ENCODE results near the gene PCBP3. TPM values are rescaled to one million over a fixed set of nuclear protein-coding genes. Genes with fewer than 3 reads are reported as not detected.

The PCBP3 gene
- total RNA-seq, 2 donors from 2014 or later = 2.6 to 7.4 TPM

DNA sequence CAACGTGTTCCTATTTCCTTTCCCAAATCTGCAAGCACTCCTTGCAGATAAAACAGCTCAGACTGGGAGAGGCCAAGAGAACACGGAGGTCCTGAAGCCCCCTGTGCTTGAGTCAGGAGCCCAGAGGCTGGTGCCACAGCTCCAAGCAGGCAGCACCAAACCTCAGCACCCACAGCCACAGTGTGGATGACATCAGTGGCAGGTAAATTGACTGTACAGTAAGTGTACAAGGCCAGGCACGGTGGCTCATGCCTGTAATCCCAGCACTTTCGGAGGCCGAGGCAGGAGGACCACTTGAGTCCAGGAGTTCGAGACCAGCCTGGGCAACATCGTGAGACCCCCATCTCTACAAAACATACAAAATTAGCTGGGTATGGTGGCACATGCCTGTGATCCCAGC, 336.1 kb downstream of the PCBP3 start:
- DNase-seq (ENCODE audit: low spot score) = no peak
- intact Hi-C loops (cut with DNase I) = no loop called here

DNA sequence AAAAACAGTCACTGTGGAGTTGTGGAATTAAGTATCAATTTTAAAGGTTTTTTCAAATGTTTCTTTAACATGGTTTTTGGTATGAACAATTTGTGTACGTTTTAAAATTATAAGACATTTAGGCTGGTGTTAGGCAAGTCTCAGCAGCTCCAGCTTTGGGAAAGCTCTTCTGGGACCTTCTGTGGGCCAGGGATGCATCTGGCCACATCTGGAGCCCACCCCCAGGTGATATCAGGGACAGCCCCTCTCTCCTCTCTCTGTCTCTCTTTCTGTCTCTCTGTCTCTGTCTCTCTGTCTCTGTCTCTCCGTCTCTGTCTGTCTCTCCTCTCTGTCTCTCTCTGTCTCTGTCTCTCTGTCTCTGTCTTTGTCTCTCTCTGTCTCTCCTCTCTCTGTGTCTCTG, 336.7 kb downstream of the PCBP3 start:
- intact Hi-C loops (cut with DNase I) = no loop called here
- no peak for DNase-seq (ENCODE audit: low spot score)

GRCh38 chr21:45980697-45981096, 337.2 kb downstream of the PCBP3 start:
- DNase-seq (ENCODE audit: low spot score) = no peak
- intact Hi-C loops (cut with DNase I) = no loop called here

DNA sequence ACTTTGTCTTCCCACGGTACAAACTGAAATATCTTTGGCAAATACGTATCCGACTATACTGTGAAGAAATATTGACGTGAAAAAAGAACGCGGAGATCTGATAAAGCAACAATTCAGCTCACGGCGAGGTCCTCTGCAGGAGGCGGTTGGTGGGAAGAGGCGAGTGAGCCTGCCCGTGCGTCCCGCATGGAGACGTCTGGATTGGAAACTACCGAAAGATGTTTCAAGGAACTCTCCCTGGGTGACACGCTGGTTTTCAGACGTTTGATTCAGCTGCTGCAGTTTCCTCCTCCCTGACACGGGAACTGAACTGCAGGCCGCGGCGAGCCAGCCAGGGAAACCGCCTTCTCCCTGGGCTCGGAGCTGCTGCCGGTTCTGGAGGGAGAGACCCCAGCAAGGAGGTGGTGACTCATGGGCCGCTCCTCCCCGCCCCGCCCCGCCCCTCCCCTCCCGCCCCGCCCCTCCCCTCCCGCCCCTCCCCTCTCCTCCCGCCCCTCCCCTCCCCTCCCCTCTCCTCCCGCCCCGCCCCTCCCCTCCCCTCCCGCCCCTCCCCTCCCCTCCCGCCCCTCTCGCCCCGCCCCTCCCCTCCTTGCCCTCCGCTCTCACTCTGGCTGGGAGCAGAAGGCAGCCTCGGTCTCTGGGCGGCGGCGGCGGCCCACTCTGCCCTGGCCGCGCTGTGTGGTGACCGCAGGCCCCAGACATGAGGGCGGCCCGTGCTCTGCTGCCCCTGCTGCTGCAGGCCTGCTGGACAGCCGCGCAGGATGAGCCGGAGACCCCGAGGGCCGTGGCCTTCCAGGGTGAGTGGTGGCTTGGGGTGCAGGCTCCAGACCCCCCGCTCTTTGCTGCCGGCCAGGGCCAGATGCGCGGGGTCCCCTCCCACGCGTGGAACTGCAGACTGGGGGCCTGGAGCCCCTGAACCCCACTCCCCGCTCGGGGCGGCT, 337.9 kb downstream of the PCBP3 start, which contains the start of gene COL6A1:
Gene COL6A1, plus strand, starts transcription at position 620 of the 941 bp plus-strand sequence. Its CDS starts 81 bp downstream, at position 701.
- DNase-seq (ENCODE audit: low spot score) = peak; percentile 96
- intact Hi-C loops (cut with DNase I) = no loop called here

- intact Hi-C loops (cut with DNase I) = no loop called here
- no peak for DNase-seq (ENCODE audit: low spot score)
These were observed 338.7 kb downstream of the PCBP3 start for GRCh38 chr21:45982092-45982757.

DNA sequence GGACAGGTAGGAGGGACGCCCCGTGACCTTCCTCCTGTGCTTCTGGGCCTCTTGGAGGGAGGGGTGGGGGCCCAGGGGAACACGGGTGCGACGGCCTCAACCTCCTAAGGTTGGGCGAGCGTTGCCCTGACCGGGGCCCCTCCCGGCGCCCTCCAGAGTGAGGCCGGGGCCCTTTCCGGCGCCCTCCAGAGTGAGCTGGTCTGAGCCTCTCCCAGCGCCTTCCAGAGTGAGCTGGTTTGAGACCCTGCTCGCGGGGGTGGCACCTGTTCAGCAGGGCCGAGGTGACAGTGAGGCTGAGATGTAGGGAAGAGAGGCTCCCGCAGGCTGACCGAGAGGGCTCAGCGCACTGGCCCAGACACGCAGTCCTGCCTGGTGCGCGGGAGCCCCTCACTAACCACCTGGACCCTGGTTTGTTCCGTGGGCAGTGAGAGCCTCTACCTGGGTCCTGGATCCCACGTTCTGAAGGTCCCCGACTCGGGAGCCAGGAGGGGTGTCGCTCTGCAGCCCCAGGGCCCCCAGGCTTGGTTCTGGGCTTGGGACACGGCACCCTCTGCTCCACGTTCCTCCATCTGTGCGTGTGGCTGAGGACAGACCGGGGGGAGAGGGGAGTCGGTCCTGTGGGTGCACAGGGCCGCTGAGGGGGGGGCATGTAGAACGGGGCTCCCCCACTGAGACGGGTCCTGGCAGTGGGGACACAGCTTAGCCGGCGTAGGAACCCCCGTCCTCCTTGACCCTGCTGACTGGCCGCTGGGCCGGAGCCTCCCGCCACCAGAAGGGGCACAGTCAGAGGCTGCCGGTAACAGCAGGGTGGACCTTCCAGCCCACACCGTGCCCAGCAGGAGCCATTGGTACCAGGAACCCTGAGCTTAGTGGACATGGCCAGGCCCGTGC, 339.5 kb downstream of the PCBP3 start:
- DNase-seq (ENCODE audit: low spot score) = no peak
- intact Hi-C loops (cut with DNase I) = no loop called here

GRCh38 chr21:45983649-45983965, 340.1 kb downstream of the PCBP3 start:
- intact Hi-C loops (cut with DNase I) = no loop called here
- no peak for DNase-seq (ENCODE audit: low spot score)

DNA sequence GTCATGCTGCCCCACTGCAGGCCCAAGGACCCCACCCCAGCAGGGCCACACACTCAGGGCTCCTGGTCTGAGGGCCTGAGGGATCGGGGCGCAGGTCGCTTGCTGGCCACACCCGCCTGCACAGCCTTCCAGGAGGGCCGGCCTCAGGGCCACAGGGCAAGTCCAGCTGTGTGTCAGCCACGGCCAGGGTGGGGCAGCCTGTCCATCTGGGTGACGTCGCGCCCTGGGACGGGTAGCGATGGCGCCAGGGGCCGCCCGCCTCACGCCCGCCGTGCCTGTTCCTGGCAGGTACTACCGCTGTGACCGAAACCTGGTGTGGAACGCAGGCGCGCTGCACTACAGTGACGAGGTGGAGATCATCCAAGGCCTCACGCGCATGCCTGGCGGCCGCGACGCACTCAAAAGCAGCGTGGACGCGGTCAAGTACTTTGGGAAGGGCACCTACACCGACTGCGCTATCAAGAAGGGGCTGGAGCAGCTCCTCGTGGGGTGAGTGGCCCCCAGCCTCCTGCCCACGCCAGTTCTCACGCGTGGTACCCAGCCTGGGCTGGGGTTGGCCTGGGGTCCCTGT, 340.5 kb downstream of the PCBP3 start:
- intact Hi-C loops (cut with DNase I) = no loop called here
- DNase-seq (ENCODE audit: low spot score) = peak; percentile 90

DNA sequence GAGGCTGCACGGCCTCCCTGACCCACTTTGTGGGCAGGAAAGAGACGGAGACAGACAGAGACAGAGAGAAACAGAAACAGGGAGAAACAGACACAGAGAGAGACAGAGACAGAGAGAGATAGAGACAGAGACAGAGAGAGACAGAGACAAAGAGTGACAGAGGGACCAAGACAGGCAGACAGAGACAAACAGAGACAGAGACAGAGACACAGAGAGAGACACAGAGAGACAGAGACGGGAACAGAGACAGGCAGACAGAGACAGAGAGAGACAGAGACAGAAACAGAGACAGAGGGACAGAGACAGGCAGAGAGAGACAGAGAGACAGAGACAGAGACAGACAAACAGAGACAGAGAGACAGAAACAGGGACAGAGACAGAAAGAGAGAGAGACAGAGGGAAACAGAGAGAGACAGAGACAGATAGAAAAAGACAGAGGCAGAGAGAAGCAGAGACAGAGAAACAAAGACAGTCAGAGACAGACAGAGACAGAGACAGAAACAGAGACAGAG, 341.1 kb downstream of the PCBP3 start:
- intact Hi-C loops (cut with DNase I) = no loop called here
- no peak for DNase-seq (ENCODE audit: low spot score)

GRCh38 chr21:45985471-45986315, 342.2 kb downstream of the PCBP3 start:
- intact Hi-C loops (cut with DNase I) = no loop called here
- DNase-seq (ENCODE audit: low spot score) = peak; percentile 78

DNA sequence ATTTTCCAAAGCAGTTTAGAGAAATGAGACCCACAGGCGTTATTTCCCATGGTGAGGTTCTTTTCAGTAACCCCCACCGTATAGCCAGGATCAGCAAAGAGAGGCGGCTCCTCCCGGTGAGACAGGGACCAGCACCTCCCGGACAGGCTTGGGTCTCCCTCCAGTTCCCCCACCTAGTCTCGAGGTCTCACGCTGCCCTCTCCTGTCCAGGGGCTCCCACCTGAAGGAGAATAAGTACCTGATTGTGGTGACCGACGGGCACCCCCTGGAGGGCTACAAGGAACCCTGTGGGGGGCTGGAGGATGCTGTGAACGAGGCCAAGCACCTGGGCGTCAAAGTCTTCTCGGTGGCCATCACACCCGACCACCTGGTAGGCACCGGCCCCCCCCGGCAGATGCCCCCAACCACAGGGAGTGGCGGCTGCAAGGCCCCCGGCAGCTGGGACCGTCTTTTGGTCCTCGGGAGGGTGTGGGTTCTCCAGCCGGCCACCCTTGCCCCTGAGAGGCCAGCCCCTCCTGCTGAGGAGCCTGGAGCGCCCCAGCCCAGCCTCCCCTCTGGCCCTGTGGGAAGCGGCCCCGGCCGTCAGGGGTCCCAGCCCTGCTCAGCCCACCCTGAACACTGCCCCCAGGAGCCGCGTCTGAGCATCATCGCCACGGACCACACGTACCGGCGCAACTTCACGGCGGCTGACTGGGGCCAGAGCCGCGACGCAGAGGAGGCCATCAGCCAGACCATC, 343.0 kb downstream of the PCBP3 start:
- peak; percentile 67 for DNase-seq (ENCODE audit: low spot score)
- intact Hi-C loops (cut with DNase I) = no loop called here

DNA sequence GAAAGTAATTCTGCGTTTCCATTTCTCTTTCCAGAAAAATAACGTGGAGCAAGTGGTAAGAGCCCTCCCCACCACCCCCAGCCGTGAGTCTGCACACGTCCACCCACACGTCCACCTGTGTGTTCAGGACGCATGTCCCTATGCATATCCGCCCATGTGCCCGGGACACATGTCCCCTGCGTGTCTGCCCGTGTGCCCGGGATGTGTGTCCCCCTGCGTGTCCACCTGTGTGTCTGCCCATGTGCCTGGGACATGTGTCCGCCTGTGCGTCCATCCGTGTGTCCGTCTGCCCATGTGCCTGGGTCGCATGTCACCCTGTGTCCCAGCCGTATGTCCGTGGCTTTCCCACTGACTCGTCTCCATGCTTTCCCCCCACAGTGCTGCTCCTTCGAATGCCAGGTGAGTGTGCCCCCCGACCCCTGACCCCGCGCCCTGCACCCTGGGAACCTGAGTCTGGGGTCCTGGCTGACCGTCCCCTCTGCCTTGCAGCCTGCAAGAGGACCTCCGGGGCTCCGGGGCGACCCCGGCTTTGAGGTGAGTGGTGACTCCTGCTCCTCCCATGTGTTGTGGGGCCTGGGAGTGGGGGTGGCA, 343.7 kb downstream of the PCBP3 start:
- peak; percentile 80 for DNase-seq (ENCODE audit: low spot score)
- intact Hi-C loops (cut with DNase I) = no loop called here

DNA sequence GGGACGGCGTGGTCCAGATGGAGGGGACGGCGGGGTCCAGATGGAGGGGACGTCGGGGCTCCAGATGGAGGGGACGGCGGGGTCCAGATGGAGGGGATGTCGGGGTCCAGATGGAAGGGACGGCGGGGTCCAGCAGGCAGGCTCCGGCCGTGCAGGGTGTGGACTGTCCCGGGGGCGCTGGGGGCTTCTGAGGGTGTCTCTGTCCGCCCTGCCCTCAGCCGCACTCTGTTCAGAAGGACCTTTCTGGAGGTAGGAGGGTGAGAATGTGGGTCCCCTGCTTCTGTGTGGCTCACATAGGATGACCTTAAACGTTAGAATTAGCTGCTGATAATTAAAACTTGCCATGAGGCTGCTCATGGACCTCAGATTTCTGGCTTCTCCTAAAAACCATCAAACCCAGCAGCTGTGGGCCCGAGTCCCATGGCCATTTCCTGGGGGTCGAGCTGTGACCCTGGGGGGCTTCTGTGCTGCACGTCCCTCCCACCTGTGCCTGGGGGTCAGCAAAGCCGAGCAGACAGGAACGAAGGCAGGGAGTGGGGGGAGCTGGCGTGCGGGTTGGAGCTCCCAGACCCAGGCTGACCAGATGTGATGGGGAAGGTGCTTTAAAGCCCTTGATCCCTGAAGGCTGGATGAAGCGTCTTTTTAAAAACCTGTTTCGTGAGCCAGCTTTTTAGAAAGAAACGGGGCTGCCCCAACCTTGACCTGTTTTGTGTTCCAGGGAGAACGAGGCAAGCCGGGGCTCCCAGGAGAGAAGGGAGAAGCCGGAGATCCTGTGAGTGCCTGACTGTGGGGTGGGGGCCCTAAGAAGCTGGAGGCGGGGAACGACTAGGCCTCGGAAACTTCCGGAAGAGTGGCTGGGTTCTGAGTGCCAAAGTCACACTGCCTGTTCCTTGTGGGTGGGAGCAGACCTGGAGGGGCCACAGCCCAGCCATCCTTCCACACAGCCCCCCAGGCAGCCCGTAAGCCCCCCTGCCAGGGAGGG, 345.1 kb downstream of the PCBP3 start:
- intact Hi-C loops (cut with DNase I) = no loop called here
- peak; percentile 68 for DNase-seq (ENCODE audit: low spot score)

- peak; percentile 82 for DNase-seq (ENCODE audit: low spot score)
- intact Hi-C loops (cut with DNase I) = loop anchor here (5.0 kb wide), 2 partner anchors 108 to 128 kb away; partner anchors contain the start of gene COL6A2 (in 1 of the 2)
These were observed 346.0 kb downstream of the PCBP3 start for GRCh38 chr21:45989355-45990048.

DNA sequence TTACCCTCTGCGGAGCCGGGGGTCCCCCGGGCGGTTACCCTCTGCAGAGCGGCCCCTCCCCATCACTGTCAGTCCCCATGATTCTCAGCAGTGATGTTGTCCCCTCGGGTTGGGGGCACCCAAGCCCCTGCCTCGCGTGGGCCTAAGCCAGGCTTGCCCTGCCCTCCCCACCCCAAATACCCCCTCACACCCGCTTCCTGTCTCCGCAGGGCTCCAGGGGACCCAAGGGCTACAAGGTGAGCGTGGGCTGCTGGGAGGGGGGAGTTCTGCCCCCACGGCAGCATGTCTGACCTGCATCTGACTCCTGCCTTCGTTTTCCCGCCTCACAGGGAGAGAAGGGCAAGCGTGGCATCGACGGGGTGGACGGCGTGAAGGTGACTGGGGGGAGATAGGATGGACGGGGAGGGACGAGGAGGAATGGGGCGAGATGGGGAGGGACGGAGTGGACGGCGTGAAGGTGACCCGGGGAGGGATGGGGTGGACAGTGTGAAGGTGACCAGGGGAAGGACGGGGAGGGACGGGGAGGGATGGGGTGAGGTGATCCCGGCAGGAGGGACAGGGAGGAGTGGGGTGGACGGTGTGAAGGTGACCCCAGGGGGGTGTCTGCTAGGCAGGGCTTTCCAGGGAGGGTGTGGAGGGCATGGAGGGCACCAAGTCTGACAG, 346.7 kb downstream of the PCBP3 start:
- peak; percentile 84 for DNase-seq (ENCODE audit: low spot score)
- intact Hi-C loops (cut with DNase I) = loop anchor here (5.0 kb wide), 2 partner anchors 107 to 127 kb away; partner anchors contain the start of gene COL6A2 (in 1 of the 2)

Data from posterior vena cava (tissue), 2 donors.